ENCODE data around the gene APOH. TPM values are rescaled to one million over a fixed set of nuclear protein-coding genes. Genes with fewer than 3 reads are reported as not detected.
A peak's percentile ranks its signal among the peaks of the same experiment; 100 is the strongest.

The APOH gene
- polyA plus RNA-seq, 1 of the 3 experiments (the other 2 are of a cell fraction) = not detected

GRCh38 chr17:66220079-66220835, 9.0 kb downstream of the APOH start:
- Histone ChIP-seq H3K79me2 (ENCODE audit: insufficient read depth) (no peaks in the 10 kb centered on the region), H3K9me3 (no peaks in the 10 kb centered on the region), H3F3A (replicated peaks; ENCODE audit: insufficient read depth) (no peaks in the 10 kb centered on the region), H3K9ac (no peak overlapping the region), H3K27me3 (ENCODE audit: insufficient read depth) (peaks cover 14% of the 10 kb centered on the region; the same call in 1 of the 2 replicates), H3K27ac (ENCODE audit: low read depth in 2 of 2, low read length in 1 of 2) (no peak overlapping the region), H3K36me3 (replicated peaks in 1 of 2; ENCODE audit: control insufficient read depth in 1 of 2, insufficient read depth in 2 of 2, low read length in 1 of 2) (no peaks in the 10 kb centered on the region), H3K4me1 (ENCODE audit: control insufficient read depth in 1 of 2, insufficient read depth in 2 of 2, low read depth in 1 of 2, low read length in 1 of 2) (no peaks in the 10 kb centered on the region), H4K20me1 (ENCODE audit: insufficient read depth) (no peaks in the 10 kb centered on the region), H3K4me2 (no peak overlapping the region), H3K4me3 (ENCODE audit: low read depth in 2 of 2, low read length in 1 of 2) (no peak overlapping the region), H3K9me2 (no peaks in the 10 kb centered on the region), H2AFZ (ENCODE audit: low read depth) (no peak overlapping the region)
- DNase-seq = no peak
- TF ChIP-seq YY1 (IDR thresholded peaks at IDR 0.05; ENCODE audit: low read depth) (no peak), FOXM1 (IDR thresholded peaks at IDR 0.05; ENCODE audit: low read depth) (no peak), EZH2phosphoT487 (IDR thresholded peaks at IDR 0.05; ENCODE audit: borderline replicate concordance, low read depth) (no peak), NRF1 (IDR thresholded peaks at IDR 0.05; ENCODE audit: low read depth, low read length) (no peak)
- TF ChIP-seq, protein P1, sequence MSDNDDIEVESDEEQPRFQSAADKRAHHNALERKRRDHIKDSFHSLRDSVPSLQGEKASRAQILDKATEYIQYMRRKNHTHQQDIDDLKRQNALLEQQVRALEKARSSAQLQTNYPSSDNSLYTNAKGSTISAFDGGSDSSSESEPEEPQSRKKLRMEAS (IDR thresholded peaks at IDR 0.05; ENCODE audit: low read depth) = no peak
- ChIA-PET POLR2A (no interaction called here), CTCF (interaction anchor here (1.2 to 1.4 kb wide), 2 partner anchors 15 to 20 kb away, joined by 4 to 7 read pairs; no protein-coding TSS in a partner anchor)
- WGBS (ENCODE audit: low lambda C conversion rate) = 64% methylated on average over 8 of the region's 8 CpGs

GRCh38 chr17:66215529-66215911, 13.7 kb downstream of the APOH start:
- CTCF ChIA-PET = interaction anchor here (0.9 to 4.9 kb wide), 2 partner anchors 14 to 458 kb away, joined by 3 to 35 read pairs; no protein-coding TSS in a partner anchor

More at GRCh38 chr17:66215529-66215911, 13.7 kb downstream of the APOH start:
- no peak overlapping the region for H3K27ac ChIP-seq (ENCODE audit: low read depth in 2 of 2, low read length in 1 of 2)
- H3K79me2 ChIP-seq (ENCODE audit: insufficient read depth) = no peaks in the 10 kb centered on the region
- no peak overlapping the region for H3K9ac ChIP-seq
- 61% methylated on average over 3 of the region's 3 CpGs for WGBS (ENCODE audit: low lambda C conversion rate)
- no peak overlapping the region for H3K4me3 ChIP-seq (ENCODE audit: low read depth in 2 of 2, low read length in 1 of 2)
- H3F3A ChIP-seq (replicated peaks; ENCODE audit: insufficient read depth) = no peaks in the 10 kb centered on the region
- H4K20me1 ChIP-seq (ENCODE audit: insufficient read depth) = no peaks in the 10 kb centered on the region
- TF ChIP-seq, protein P2, sequence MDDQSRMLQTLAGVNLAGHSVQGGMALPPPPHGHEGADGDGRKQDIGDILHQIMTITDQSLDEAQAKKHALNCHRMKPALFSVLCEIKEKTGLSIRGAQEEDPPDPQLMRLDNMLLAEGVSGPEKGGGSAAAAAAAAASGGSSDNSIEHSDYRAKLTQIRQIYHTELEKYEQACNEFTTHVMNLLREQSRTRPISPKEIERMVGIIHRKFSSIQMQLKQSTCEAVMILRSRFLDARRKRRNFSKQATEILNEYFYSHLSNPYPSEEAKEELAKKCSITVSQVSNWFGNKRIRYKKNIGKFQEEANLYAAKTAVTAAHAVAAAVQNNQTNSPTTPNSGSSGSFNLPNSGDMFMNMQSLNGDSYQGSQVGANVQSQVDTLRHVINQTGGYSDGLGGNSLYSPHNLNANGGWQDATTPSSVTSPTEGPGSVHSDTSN (IDR thresholded peaks at IDR 0.05) = peak; percentile 29; the same call in 1 of the 2 replicates
- no peak for TF ChIP-seq ELF1 (IDR thresholded peaks at IDR 0.05)
- peak; percentile 71 for TF ChIP-seq TCF12 (IDR thresholded peaks at IDR 0.05)
- TF ChIP-seq EP300 (IDR thresholded peaks at IDR 0.05; ENCODE audit: borderline replicate concordance in 1 of 2, low read depth in 1 of 2, low read length in 1 of 2) = no peak
- TF ChIP-seq RXRA (IDR thresholded peaks at IDR 0.05; ENCODE audit: borderline replicate concordance, low read depth) = no peak
- no peak for TF ChIP-seq SIN3A (IDR thresholded peaks at IDR 0.05; ENCODE audit: borderline replicate concordance, low read depth, low read length)
- H3K4me2 ChIP-seq = no peak overlapping the region
- no peak overlapping the region for H2AFZ ChIP-seq (ENCODE audit: low read depth)
- no peaks in the 10 kb centered on the region for H3K4me1 ChIP-seq (ENCODE audit: control insufficient read depth in 1 of 2, insufficient read depth in 2 of 2, low read depth in 1 of 2, low read length in 1 of 2)
- H3K9me2 ChIP-seq = no peaks in the 10 kb centered on the region
- no peaks in the 10 kb centered on the region for H3K36me3 ChIP-seq (replicated peaks in 1 of 2; ENCODE audit: control insufficient read depth in 1 of 2, insufficient read depth in 2 of 2, low read length in 1 of 2)
- no peak for DNase-seq
- H3K9me3 ChIP-seq = no peaks in the 10 kb centered on the region
- peaks cover 6% of the 10 kb centered on the region; the same call in 1 of the 2 replicates for H3K27me3 ChIP-seq (ENCODE audit: insufficient read depth)
- POLR2A ChIA-PET = no interaction called here

Data from SK-N-SH (cell line).